GM18873 (cell line): Measurements from ENCODE around the gene EVA1C.
"Not testable (repeated sequence)": the region's sequence is repeated elsewhere in the genome, so short reads cannot be mapped to it uniquely, and the experiment has no call there.

Experiments used
- ATAC-seq: cut with Tn5 transposase; IDR thresholded peaks from one replicate; pipeline ENCODE4 v1.9.1; 2021; ENCODE audit warnings: mild to moderate bottlenecking, moderate library complexity, moderate number of reproducible peaks; ENCODE audit not compliant: unreplicated experiment, low FRiP score

EVA1C gene

GRCh38 chr21:32423320-32424190 lies 11.0 kb downstream of the EVA1C start:
- no peak for ATAC-seq

- ATAC-seq: no peak
Measured at GRCh38 chr21:32424191-32424535, 11.7 kb downstream of the EVA1C start.

GRCh38 chr21:32424674-32425073 lies 12.2 kb downstream of the EVA1C start:
- no peak for ATAC-seq

GRCh38 chr21:32425628-32426027 lies 13.1 kb downstream of the EVA1C start:
- ATAC-seq: no peak

- ATAC-seq: no peak
Measured at GRCh38 chr21:32426066-32426465, 13.6 kb downstream of the EVA1C start.

- ATAC-seq: no peak
Measured at GRCh38 chr21:32426592-32427051, 14.1 kb downstream of the EVA1C start.

- no peak for ATAC-seq
Measured at GRCh38 chr21:32427958-32428623, 15.6 kb downstream of the EVA1C start.

GRCh38 chr21:32432982-32433660 lies 20.6 kb downstream of the EVA1C start:
- not testable (repeated sequence) for ATAC-seq

GRCh38 chr21:32437729-32438128 lies 25.2 kb downstream of the EVA1C start:
- no peak for ATAC-seq

GRCh38 chr21:32442566-32443318 lies 30.2 kb downstream of the EVA1C start:
- ATAC-seq: no peak

- no peak for ATAC-seq
Measured at GRCh38 chr21:32445101-32445500, 32.6 kb downstream of the EVA1C start.

- ATAC-seq: not testable (repeated sequence)
Measured at GRCh38 chr21:32446440-32446839, 33.9 kb downstream of the EVA1C start.

- no peak for ATAC-seq
Measured at GRCh38 chr21:32447224-32447623, 34.7 kb downstream of the EVA1C start.

- ATAC-seq: no peak
Measured at GRCh38 chr21:32448803-32449594, 36.5 kb downstream of the EVA1C start.

- not testable (repeated sequence) for ATAC-seq
Measured at GRCh38 chr21:32450881-32451701, 38.6 kb downstream of the EVA1C start.

GRCh38 chr21:32452191-32452590 lies 39.7 kb downstream of the EVA1C start:
- ATAC-seq: not testable (repeated sequence)

- ATAC-seq: no peak
Measured at GRCh38 chr21:32452641-32453040, 40.1 kb downstream of the EVA1C start.

GRCh38 chr21:32455548-32455947 lies 43.0 kb downstream of the EVA1C start:
- no peak for ATAC-seq

GRCh38 chr21:32456497-32456918 lies 44.0 kb downstream of the EVA1C start:
- no peak for ATAC-seq
